ENCODE results near the gene FARS2. TPM values are rescaled to one million over a fixed set of nuclear protein-coding genes. Genes with fewer than 3 reads are reported as not detected.

The FARS2 gene
- polyA plus RNA-seq, 1 experiment, result 17.9 TPM

- H3K4me3 ChIP-seq (ENCODE audit: low read depth, low read length), result no peak overlapping the region
Measured at GRCh38 chr6:5673019-5673790, 411.9 kb downstream of the FARS2 start.

GRCh38 chr6:5674141-5674540, 412.8 kb downstream of the FARS2 start:
- no peak for DNase-seq (ENCODE audit: low read depth)
- POLR2A ChIA-PET, result no interaction called here
- Histone ChIP-seq H3K4me3 (ENCODE audit: low read depth, low read length) (no peak overlapping the region), H3K36me3 (ENCODE audit: control insufficient read depth, insufficient read depth, low read length) (no peaks in the 10 kb centered on the region), H3K27me3 (ENCODE audit: control insufficient read depth, insufficient read depth, low read length) (no peaks in the 10 kb centered on the region)
- CTCF ChIA-PET, result no interaction called here
- no peak for TF ChIP-seq CTCF (IDR thresholded peaks at IDR 0.05; ENCODE audit: insufficient read depth, low read depth, low read length)

More at GRCh38 chr6:5673019-5673790, 411.9 kb downstream of the FARS2 start:
- TF ChIP-seq CTCF (IDR thresholded peaks at IDR 0.05; ENCODE audit: insufficient read depth, low read depth, low read length), result no peak
- CTCF ChIA-PET, result interaction anchor here (0.6 kb wide), 1 partner anchor 10 kb away, joined by 3 read pairs; no protein-coding TSS in a partner anchor
- no peak for DNase-seq (ENCODE audit: low read depth)
- H3K36me3 ChIP-seq (ENCODE audit: control insufficient read depth, insufficient read depth, low read length), result no peaks in the 10 kb centered on the region
- POLR2A ChIA-PET, result no interaction called here
- no peaks in the 10 kb centered on the region for H3K27me3 ChIP-seq (ENCODE audit: control insufficient read depth, insufficient read depth, low read length)

GRCh38 chr6:5674721-5675120, 413.4 kb downstream of the FARS2 start:
- TF ChIP-seq CTCF (IDR thresholded peaks at IDR 0.05; ENCODE audit: insufficient read depth, low read depth, low read length), result no peak
- POLR2A ChIA-PET, result no interaction called here
- CTCF ChIA-PET, result no interaction called here
- Histone ChIP-seq H3K27me3 (ENCODE audit: control insufficient read depth, insufficient read depth, low read length) (no peaks in the 10 kb centered on the region), H3K36me3 (ENCODE audit: control insufficient read depth, insufficient read depth, low read length) (no peaks in the 10 kb centered on the region), H3K4me3 (ENCODE audit: low read depth, low read length) (no peak overlapping the region)
- DNase-seq (ENCODE audit: low read depth), result no peak

- no peak for TF ChIP-seq CTCF (IDR thresholded peaks at IDR 0.05; ENCODE audit: insufficient read depth, low read depth, low read length)
- CTCF ChIA-PET, result no interaction called here
- H3K36me3 ChIP-seq (ENCODE audit: control insufficient read depth, insufficient read depth, low read length), result no peaks in the 10 kb centered on the region
- POLR2A ChIA-PET, result no interaction called here
- no peaks in the 10 kb centered on the region for H3K27me3 ChIP-seq (ENCODE audit: control insufficient read depth, insufficient read depth, low read length)
- H3K4me3 ChIP-seq (ENCODE audit: low read depth, low read length), result no peak overlapping the region
- DNase-seq (ENCODE audit: low read depth), result no peak
Measured at GRCh38 chr6:5676701-5677100, 415.4 kb downstream of the FARS2 start.

GRCh38 chr6:5677219-5678000, 416.1 kb downstream of the FARS2 start:
- CTCF ChIA-PET, result no interaction called here
- Histone ChIP-seq H3K27me3 (ENCODE audit: control insufficient read depth, insufficient read depth, low read length) (no peaks in the 10 kb centered on the region), H3K36me3 (ENCODE audit: control insufficient read depth, insufficient read depth, low read length) (no peaks in the 10 kb centered on the region), H3K4me3 (ENCODE audit: low read depth, low read length) (no peak overlapping the region)
- POLR2A ChIA-PET, result no interaction called here
- TF ChIP-seq CTCF (IDR thresholded peaks at IDR 0.05; ENCODE audit: insufficient read depth, low read depth, low read length), result no peak
- no peak for DNase-seq (ENCODE audit: low read depth)
